GDM1 (cell line): ENCODE measurements around the gene HSPH1.
"Not testable (repeated sequence)": the region's sequence is repeated elsewhere in the genome, so short reads cannot be mapped to it uniquely, and the experiment has no call there.

ENCODE experiments used
- DNase-seq: peaks from one replicate; lab custom pipeline; 2025; lab: John Stamatoyannopoulos, UW

Gene HSPH1

GRCh38 chr13:31177813-31178495 is 16.2 kb upstream of the HSPH1 start:
- DNase-seq: not testable (repeated sequence)

GRCh38 chr13:31175847-31176532 is 14.3 kb upstream of the HSPH1 start:
- DNase-seq: no peak

- no peak for DNase-seq
These were observed 12.3 kb upstream of the HSPH1 start for GRCh38 chr13:31174018-31174417.

GRCh38 chr13:31172535-31172934 is 10.8 kb upstream of the HSPH1 start:
- no peak for DNase-seq

- DNase-seq: no peak
These were observed 10.3 kb upstream of the HSPH1 start for GRCh38 chr13:31172001-31172400.

- DNase-seq: no peak
These were observed 7.0 kb upstream of the HSPH1 start for GRCh38 chr13:31168736-31169135.

- no peak for DNase-seq
These were observed 6.5 kb upstream of the HSPH1 start for GRCh38 chr13:31168166-31168565.

GRCh38 chr13:31167490-31167889 is 5.8 kb upstream of the HSPH1 start:
- DNase-seq: no peak

GRCh38 chr13:31166591-31166990 is 4.9 kb upstream of the HSPH1 start:
- DNase-seq: no peak

GRCh38 chr13:31162151-31163008 is 676 bp upstream of the HSPH1 start:
- DNase-seq: peak; percentile 97

- peak; percentile 68 for DNase-seq
These were observed 697 bp downstream of the HSPH1 start for GRCh38 chr13:31160857-31161556.

- DNase-seq: no peak
These were observed 2.4 kb downstream of the HSPH1 start for GRCh38 chr13:31159306-31159705.

GRCh38 chr13:31154939-31155338 is 6.8 kb downstream of the HSPH1 start:
- DNase-seq: no peak

- DNase-seq: no peak
These were observed 9.9 kb downstream of the HSPH1 start for GRCh38 chr13:31151837-31152236.

- DNase-seq: no peak
These were observed 11.3 kb downstream of the HSPH1 start for GRCh38 chr13:31150315-31150985.

GRCh38 chr13:31149604-31150003 is 12.1 kb downstream of the HSPH1 start:
- DNase-seq: no peak

- no peak for DNase-seq
These were observed 16.3 kb downstream of the HSPH1 start for GRCh38 chr13:31145417-31145816.

- no peak for DNase-seq
These were observed 23.2 kb downstream of the HSPH1 start for GRCh38 chr13:31138515-31138914.

GRCh38 chr13:31136724-31137123 is 25.0 kb downstream of the HSPH1 start:
- DNase-seq: no peak

GRCh38 chr13:31134039-31134711 is 27.5 kb downstream of the HSPH1 start:
- DNase-seq: no peak

- no peak for DNase-seq
These were observed 28.1 kb downstream of the HSPH1 start for GRCh38 chr13:31133621-31134020.
